ENCODE results near the gene EFNB3.

GRCh38 chr17:7750321-7750821, 45.4 kb downstream of the EFNB3 start:
- no peak for TF ChIP-seq CTCF (IDR thresholded peaks at IDR 0.05)
- TF ChIP-seq POLR2A (IDR thresholded peaks at IDR 0.05): no peak
